GM19025 (cell line): ENCODE measurements around the gene DNM2.
"Not testable (repeated sequence)": the region's sequence is repeated elsewhere in the genome, so short reads cannot be mapped to it uniquely, and the experiment has no call there.

ENCODE experiments used
- ATAC-seq: cut with Tn5 transposase; IDR thresholded peaks from one replicate; pipeline ENCODE4 v1.9.1; 2021; ENCODE audit warnings: mild to moderate bottlenecking, low read depth, moderate library complexity; ENCODE audit not compliant: unreplicated experiment

Gene DNM2

GRCh38 chr19:10749435-10750384, 31.8 kb downstream of the DNM2 start:
- no peak for ATAC-seq

- no peak for ATAC-seq
These were observed 33.5 kb downstream of the DNM2 start for GRCh38 chr19:10751109-10751953.

DNA sequence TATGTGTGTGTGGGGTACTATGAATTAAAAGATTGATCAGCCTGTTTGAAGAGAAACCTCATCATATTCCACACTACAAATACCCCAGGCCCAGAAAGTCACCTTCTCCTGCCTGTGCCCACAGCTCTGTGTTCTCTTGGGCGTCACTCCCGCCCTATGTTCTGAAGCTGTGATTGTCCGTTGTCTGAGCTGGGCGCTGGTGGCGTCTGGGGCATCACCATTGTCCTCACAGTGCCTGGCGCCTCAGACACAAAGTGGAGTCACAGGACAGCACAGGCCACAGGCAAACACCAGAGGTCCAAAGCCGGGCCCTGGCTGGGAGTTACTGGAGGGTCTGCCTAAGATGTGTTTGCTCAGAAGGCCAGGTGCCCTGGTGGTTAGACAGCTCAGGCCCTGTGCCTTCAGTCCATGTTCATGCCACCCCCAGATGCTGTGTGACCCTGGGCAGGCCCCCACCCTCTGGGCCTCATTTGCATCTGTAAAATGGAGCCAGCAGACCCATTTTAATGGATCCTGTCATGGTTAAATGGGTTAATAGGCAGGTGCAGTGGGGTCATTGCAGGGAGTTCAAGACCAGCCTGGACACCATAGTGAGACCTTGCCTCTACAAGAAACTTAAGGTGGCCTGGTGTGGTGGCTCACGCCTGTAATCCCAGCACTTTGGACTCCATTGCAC, 34.5 kb downstream of the DNM2 start:
- ATAC-seq, result no peak

DNA sequence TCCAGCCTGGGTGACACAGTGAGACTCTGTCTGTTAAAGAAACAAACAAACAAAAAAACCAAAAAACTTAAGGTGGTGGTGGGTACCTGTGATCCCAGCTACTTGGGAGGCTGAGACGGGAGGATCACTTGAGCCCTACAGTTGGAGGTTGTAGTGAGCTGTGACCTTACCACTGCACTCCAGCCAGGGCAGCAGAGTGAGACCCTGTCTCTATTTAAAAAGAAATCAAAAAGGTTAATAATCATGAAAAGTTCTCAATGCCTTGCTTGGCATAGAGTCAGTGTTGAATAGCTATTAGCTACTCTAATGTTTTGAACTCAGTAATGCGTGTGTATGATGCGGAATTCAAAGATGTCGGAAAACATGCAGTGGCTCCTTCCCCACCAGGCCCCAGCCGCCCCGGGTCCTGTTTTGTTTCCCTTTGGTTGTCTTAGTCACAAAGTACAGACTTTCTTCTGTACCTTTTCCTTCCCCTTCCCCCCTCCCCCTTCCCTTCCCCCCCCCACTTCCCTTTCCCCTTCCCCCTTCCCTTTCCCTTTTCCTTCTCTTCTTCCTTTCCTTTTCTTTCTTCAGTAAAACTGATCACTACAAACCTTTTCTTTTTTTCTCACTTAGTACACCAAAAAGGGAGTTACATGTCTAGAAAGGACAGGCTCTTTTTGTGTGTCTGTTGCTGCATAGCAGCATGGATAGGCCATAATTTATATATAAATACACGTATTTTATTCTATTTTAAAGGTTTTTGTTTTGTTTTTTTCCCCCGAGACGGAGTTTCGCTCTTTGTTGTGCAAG, 35.2 kb downstream of the DNM2 start:
- ATAC-seq, result no peak

DNA sequence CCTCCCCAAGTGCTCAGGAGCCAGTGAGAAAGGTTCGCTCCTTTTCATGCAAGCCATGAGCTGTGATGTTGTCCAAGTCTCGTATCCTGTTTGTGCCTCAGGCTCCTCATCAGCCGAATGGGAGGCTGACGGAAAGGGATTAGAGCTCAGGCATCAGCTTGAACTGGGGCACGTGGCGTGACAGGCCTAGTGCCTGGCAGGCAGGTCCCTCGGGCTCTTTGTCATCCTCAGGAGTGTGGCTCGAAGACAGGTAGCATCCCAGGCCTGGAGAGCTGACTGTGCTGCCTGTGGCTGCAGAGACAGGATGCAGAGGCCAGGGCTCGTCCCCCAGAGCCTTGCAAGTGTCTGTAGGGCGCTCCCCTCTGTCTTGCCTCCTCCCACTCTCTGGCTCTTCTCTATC, 38.5 kb downstream of the DNM2 start:
- ATAC-seq, result no peak

DNA sequence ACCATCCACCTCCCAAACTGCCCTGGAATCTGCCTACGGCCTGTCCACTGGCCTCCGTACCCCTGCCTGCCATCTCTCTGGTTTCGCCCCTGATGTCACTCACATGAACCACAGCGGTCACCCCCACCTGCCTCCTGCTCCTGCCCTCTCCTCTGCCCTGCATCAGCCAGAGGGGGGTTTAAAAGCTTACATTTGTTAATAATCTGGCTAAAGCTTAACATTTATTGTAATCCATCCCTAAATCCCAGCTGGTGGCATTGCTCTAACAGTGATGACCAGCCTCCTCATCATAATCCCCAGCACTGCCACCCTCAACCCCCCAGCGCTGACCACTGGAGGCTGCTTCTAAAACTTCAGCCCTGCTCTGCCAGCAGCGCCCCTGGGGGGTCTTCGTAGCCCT, 38.9 kb downstream of the DNM2 start:
- no peak for ATAC-seq

- not testable (repeated sequence) for ATAC-seq
These were observed 40.2 kb downstream of the DNM2 start for GRCh38 chr19:10758050-10758449.

- no peak for ATAC-seq
These were observed 41.1 kb downstream of the DNM2 start for GRCh38 chr19:10758978-10759377.

DNA sequence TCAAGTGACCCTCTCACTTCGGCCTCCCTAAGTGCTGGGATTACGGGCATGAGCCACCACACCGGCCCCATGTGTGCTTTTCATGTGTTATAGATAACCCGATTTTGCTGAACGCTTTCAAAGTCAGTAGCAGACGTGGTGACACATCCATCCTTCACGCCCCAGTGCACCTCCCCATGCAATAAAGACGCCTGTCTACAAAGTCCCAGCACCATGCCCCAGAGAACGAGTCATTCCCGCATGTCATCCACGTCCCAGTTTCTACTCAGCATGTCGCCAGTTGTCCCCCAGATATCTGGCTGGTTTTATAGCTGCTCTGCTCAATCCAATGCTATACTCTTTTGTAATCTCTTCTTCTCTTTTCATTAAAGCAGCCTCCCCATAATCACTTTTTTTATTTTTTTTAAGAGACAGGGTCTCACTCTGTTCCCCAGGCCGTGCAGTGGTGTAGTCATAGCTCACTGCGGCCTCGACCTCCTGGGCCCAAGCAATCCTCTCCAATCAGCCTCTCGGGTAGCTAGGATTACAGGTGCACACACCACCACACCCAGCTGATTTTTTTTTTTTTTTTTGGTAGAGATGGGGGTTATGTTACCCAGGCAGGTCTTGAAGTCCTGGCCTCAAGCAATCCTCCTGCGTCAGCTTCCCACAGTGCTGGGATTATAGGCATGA, 42.5 kb downstream of the DNM2 start:
- ATAC-seq, result no peak

- no peak for ATAC-seq
These were observed 43.8 kb downstream of the DNM2 start for GRCh38 chr19:10761443-10762250.

DNA sequence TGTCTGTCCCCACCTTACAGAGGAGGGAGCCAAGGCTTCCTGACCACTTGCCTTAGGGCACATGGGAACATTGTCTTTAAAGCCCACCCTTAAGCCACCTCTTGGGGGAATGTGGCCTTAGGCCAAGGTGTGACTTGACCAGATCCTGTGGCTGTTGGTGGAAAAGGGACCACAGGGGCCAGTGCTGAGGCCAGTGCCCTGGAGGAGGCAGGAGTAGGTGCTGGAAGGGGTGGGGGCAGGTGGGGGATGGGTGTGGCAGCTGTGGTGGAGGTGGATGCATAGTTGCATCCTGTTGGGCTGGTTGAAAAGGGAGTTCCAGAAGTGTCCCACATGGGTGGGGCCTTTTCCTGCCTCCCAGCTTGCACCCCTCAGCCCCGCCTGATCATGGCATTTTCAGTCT, 44.8 kb downstream of the DNM2 start:
- ATAC-seq, result no peak

DNA sequence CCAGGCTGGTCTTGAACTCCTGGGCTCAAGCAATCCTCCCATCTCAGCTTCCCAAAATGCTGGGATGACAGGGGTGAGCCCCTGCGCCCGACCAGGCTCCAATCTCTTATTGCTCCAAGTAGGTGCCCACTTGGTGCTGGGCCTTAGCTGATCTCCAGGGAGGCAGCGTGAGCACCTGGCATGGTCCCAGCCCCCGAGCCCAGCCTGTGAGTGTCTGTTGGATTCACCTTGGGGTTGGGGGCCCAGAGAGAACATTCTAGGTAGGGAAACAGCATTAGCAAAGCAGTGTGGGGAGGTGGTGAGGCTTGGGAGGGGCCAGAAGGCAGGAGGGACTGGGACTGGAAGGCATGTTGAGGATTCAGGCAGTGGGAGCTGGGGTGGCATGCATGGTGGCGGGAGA, 45.5 kb downstream of the DNM2 start:
- no peak for ATAC-seq

GRCh38 chr19:10763828-10764339, 46.0 kb downstream of the DNM2 start:
- ATAC-seq, result no peak

- no peak for ATAC-seq
These were observed 46.5 kb downstream of the DNM2 start for GRCh38 chr19:10764340-10764894.

DNA sequence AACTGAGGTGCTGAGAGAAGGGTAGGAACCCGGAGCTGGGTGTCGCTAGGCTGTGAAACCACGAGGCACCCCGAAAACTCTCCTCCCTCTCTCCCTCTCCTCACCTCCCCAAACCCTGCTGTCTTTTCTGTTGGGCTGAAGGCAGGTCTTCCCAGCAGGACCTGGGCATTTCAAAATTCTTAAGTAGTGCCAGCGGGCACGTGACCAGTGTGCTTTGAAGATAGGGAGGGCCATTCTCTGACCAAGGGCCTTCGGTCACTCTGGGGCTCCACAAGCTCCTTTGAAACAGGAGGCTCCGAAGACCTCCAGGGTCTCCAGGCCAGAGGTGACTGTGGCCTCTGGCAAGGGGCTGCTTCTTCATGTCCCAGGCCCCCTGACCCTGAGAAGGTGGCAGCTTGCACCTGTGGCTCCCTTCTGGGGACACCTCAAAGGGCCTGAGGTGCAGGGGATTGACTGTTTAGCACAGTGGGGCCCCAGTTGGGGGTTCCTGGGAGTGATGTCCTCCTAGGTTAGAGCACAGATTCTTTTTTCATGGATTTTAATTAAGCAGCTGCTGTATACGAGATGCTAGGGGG, 48.3 kb downstream of the DNM2 start:
- ATAC-seq, result no peak

- ATAC-seq, result no peak
These were observed 48.9 kb downstream of the DNM2 start for GRCh38 chr19:10766671-10767201.

GRCh38 chr19:10767726-10768125, 49.8 kb downstream of the DNM2 start:
- ATAC-seq, result no peak

DNA sequence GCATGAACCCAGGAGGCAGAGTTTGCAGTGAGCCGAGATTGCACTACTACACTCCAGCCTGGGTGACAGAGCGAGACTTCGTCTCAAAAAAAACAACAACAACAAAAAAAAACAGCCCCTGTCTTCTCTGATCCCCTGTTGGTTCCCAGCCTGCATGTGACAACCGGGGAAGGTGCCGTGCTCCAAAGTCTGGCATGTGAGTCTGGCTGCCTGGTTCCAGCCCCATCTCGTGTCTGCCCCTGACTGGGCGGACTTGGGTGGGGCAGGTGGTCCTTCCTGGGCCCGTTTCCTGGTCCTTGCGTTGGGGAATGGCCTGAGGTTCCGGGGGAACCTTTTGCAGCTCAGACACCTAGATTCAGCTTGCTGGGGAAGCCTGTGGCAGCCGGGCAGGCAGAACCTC, 50.5 kb downstream of the DNM2 start:
- ATAC-seq, result no peak
